Right lobe of liver (tissue), 4 donors: ENCODE results near the gene HS6ST3.

Source experiments
- CTCF ChIP-seq, 4 donors: fragments of 200-600 bp in 3 of 4; fragments of 450-650 bp in 1 of 4; IDR thresholded peaks; one replicate each; pipeline versions ENCODE4 v1.5.1 to v1.8.0; 2016 to 2022; ENCODE audit warnings: antibody characterized with exemption in 4 of 4, mild to moderate bottlenecking in 2 of 4
- POLR2A ChIP-seq: fragments of 450-650 bp; IDR thresholded peaks from one replicate; pipeline ENCODE4 v1.6.1; 2017; ENCODE audit warnings: antibody characterized with exemption, mild to moderate bottlenecking
- donor health status: DM: no; HTN: no; CAD: no.
- donor health status: DM: no; HTN: no; CAD: no.
- donor health status: DM: no; HTN: yes; CAD: no.

- TF ChIP-seq CTCF (IDR thresholded peaks at IDR 0.05) (no peak), POLR2A (no peak)
Observed at GRCh38 chr13:96836733-96837132, 746.8 kb downstream of the HS6ST3 start.
